ENCODE data around the gene TMEM131L.

GRCh38 chr4:153523941-153524386 is 57.8 kb downstream of the TMEM131L start:
- TF ChIP-seq CTCF (IDR thresholded peaks at IDR 0.05) (no peak), POLR2AphosphoS5 (IDR thresholded peaks at IDR 0.05) (no peak)
